Activated CD4-positive, alpha-beta T cell treated with anti-CD3 and anti-CD28 coated beads, Interleukin-2, Interleukin-4, amounts not matched to agents 100 ng/mL and 50 ng/mL, durations not matched to agents 16 hours and 8 hours (primary cell): Measurements from ENCODE around the gene NAA10.
"Not testable (repeated sequence)": the region's sequence is repeated elsewhere in the genome, so short reads cannot be mapped to it uniquely, and the experiment has no call there.

Experiments used
- DNase-seq: peaks from one replicate; pipeline ENCODE4 v3.0.0-alpha.2; 2020; ENCODE audit warnings: low spot score

NAA10 gene

GRCh38 chrX:153934762-153935325 lies at the start of gene NAA10:
Gene NAA10, minus strand, starts transcription at chrX:153935037. Its CDS starts 133 bp downstream, at chrX:153934904.
- DNase-seq = peak; percentile 69

- no peak for DNase-seq
Observed at GRCh38 chrX:153983321-153983801, 48.5 kb upstream of the NAA10 start.

DNA sequence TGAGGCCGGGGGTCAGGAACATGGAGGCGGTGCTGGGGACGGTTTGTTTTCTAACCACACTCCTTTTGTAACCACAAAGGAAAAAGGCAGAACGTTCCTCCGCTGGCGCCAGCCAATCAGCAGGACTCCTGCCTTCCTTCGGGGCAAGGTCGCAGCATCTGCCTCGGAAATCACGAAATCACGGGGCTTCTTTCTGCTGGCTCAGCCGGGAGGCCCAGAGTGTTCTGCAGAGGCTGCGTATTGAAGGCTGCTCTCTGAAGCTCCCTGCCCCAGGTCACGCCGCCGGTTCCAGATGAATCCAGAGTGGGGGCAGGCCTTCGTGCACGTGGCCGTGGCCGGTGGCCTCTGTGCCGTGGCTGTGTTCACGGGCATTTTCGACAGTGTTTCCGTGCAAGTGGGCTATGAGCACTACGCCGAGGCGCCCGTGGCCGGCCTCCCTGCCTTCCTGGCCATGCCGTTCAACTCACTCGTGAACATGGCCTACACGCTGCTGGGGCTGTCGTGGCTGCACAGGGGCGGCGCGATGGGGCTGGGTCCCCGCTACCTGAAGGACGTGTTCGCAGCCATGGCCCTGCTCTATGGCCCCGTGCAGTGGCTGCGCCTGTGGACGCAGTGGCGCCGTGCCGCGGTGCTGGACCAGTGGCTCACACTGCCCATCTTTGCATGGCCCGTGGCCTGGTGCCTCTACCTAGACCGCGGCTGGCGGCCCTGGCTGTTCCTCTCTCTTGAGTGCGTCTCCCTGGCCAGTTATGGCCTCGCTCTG lies 47.1 kb upstream of the NAA10 start:
- peak; percentile 88 for DNase-seq

GRCh38 chrX:153981231-153981630 lies 46.4 kb upstream of the NAA10 start:
- DNase-seq = no peak

- not testable (repeated sequence) for DNase-seq
Observed at GRCh38 chrX:153980394-153980793, 45.6 kb upstream of the NAA10 start.

DNA sequence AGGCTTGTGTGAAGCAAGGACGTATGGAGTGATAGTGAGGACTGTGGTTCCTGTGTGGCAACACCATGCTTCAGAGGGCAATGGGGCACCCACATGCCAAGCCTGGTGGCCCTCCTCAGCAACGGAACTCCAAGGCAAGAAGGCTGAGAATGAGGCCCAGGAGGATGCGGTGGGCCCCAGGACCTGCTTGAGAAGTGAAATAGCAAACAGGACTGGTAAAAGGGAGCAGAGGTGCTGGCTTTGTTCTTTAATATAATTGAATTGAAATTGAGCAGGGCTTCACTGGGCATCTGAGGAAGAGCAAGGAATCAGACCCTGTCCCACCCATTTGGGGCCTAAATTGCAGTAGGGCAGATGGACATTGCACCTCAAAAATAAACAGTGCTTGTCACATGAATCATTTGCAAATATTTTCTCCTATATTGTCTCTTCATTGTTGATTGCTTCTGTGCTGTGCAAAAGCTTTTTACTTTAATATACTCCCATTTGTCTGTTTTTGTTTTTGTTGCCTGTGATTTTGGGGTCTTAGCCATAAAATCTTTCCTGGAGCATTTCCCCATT lies 40.0 kb upstream of the NAA10 start:
- DNase-seq = no peak

DNA sequence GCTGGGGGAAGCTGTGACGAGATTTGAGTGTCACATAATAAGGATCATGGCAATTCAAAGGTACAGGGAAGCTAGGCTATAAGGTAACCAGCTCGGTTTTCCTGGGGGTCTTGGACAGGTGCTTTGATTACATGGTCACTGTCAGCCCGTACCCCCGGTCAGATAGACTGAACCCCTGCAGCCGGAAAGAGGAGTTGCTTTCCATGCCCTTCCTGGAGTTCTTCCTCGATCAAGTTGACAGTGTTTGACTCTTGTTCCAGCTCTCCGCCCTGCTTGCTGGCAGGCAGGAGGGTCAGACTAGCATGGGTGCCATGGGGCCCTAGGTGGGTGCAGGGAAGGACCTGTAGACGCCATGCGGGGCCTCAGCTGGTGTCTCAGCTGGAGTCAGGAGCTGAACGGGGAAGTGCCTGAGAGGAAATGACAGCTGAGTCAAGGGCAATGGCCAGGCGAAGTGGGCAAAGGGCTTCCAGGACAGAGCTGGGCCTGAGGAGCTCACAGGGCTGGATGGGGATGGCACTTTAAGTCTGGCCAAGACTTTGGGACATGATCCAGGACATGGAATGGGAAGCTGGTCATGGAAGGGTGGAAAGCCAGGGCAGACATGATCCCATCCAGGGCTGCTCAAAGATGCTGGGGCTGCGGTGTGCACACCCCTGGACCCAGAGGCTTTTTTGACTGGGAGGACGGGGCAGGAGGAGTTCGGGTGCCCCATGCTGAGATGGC lies 39.3 kb upstream of the NAA10 start:
- DNase-seq = no peak

GRCh38 chrX:153973127-153974002 lies 38.5 kb upstream of the NAA10 start:
- no peak for DNase-seq

DNA sequence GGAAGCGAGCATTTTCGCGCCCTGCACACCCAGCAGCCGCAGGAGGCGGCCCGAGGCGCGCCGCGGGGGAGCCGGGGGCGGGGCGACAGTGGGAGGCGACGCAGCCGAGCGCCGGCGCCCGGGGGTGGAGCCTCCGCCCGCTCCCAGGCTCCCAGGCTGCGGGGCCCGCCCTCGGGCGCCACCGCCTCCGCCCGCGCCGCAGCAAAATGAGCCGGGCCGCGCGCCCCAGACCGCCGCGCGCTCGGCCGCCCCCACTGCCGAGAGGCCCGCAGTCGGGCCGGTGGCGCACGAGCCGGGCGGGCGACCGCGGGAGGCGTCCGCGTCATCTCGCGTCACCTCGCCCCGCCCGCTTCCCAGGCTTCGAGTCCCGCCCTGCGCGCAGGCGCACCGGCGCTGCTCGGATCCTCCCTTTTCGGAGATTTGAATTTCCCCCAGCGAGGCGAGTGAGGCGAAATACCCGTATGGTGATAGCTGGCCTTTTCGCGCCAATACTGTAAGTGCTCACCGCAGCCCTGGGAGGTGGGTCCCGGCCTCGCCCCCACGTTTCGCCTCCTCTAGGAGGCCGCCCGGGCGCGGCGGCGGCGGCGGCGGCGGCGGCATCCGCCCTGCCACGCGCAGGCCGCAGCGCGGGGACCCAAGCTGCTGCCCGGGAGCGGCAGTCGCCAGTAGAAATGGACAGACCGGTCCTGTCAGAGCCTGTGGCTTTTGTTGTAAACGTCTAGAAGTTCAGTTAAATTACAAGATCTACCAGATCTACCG lies 37.7 kb upstream of the NAA10 start, which contains the start of gene TMEM187:
TSS of gene TMEM187 (plus strand) at position 387 of the 759 bp plus-strand sequence. CDS start 9,309 bp downstream, outside the sequence.
- peak; percentile 95 for DNase-seq

DNA sequence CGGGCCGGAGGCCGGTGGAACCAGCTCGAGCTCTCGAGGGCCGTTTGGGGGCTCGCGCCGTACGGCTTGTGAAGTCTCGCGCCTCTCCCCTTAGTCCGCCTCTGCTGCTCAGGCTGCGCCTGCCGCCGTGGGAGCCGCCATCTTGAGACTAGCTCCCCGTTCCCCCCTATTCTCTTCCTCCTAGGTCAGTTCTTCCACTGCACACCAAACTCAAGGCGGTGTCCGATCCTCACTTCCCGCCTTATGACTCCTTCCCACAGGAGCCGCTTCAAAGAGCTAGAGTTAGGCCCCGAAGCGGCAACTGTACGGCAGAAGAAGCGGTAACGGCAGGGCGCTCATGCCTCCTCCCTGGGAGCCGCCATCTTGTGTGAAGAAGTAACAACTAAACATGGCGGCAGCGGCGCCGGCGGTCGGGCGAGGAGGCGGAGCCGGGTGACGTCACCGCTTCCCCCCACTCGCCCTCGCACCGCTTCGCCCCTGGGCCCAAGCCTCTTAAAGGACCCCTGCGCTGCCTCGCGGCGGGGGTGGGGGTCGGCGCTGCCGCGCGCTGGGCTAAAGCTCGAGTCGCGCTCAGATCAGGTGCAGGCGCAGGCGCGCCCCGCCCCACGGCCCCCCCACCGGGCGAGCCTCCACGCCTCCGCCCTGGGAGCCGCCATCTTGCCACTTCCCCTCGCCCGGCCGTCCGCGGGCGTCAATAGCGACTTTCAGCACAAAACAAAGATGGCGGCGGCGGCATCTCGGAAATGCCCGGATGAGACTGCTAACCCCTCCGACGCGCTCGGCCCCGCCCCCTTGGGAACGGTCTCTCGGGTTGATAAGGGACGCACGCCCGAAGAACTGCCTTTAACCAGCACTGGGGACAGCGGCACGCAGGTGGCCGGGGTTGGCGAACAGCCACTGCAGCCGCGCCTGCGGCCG lies 36.9 kb upstream of the NAA10 start, which contains the start of gene HCFC1:
TSS of gene HCFC1 (minus strand) at position 369 of the 918 bp plus-strand sequence. CDS start 978 bp downstream, outside the sequence.
- peak; percentile 95 for DNase-seq

- DNase-seq = peak; percentile 95
Observed at GRCh38 chrX:153971124-153971449, 36.2 kb upstream of the NAA10 start.

DNA sequence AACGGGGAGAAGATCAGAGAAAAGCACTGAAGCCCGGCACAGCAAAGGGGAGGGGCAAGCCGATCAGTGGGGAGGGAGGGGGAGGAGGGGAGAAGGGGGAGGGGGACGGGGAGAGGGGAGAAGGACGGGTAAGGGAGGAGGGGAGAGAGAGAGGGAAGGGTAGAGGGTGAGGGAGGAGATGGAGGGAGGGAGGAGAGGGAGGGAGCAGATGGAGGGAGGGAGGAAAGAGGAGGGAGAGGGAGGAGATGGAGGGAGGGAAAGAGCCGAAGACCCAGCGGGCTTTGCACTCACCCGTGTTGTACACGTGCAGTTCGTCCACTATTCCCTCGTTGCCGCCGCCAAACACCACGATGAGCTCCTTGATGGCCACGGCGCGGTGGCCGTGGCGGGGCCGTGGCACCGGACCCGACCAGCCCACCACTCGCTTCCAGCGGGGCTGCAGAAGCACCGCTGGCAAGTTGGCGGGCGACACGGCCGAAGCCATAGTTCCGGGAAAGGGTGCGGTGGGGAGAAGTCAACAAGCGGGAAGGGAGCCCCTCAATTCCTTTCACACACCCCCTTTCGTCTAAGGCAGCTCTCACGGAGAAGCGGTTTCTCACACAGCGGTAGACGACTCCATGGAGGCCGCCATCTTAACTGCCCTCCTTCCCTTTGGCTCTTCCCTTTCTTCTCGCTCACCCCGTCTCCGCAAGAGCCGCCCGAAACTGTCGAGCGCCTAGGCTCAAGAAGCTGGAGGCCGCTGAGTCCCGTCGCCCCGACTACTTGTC lies 35.7 kb upstream of the NAA10 start:
- DNase-seq = peak; percentile 59

GRCh38 chrX:153969904-153970356 lies 35.1 kb upstream of the NAA10 start:
- no peak for DNase-seq

- no peak for DNase-seq
Observed at GRCh38 chrX:153969125-153969903, 34.5 kb upstream of the NAA10 start.

GRCh38 chrX:153968754-153969124 lies 33.9 kb upstream of the NAA10 start:
- DNase-seq = peak; percentile 34

DNA sequence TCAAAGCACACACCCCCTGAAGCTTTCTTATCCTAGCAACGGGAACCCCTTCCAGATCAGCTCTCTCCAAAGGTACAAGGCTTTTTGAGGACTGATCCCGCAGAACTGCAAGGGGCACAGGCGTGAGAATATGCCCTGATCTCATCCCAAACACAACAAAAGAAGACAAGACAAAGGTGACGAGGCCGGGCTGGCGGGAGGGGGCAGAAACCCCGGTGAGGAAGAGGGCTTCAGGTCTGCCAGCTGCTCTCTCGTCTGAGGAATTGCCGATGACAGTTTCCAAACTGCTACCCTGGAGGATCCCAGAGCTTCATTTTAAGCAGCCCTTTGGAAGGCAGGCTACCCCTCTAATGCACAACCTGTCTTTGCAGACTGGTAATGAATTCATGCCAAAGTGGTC lies 33.4 kb upstream of the NAA10 start:
- no peak for DNase-seq

DNA sequence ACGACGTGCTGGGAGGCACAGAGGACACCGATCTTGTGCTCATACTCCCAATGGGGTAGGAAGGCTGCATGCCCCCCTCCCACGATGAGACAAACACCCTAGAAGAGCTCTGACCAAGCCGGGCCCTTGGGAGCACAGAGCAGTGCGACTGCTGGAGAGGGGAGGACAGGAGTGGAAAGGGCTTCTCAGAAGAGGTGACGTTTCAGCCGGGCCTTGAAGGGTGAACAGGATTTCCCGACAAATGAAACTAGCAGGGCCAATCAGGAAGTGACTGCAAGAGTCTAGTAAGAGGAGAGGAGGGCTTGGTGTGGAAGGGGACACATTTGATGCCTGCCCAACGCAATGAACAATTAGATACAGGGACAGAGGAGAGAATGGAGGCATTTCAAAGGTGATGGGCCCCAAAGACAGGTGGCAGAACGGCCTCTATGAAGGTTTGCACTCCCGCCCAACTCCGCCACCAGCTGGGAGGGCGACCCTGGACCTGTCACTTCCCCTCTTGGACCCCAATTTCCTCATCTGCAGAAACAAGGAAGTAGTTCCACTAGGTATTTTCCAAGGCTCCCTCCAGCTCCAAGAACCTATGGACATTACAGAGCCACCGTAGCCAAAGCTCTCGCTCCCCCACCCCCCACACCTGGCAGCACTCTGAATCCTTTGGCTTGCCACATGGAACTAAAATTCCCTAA lies 32.8 kb upstream of the NAA10 start:
- peak; percentile 49 for DNase-seq
